WTC11 (cell line): ENCODE data around the gene KRT1. TPM values are rescaled to one million over a fixed set of nuclear protein-coding genes. Genes with fewer than 3 reads are reported as not detected.

Experiments
- ATAC-seq: fragments of 200-7000 bp; cut with Tn5 transposase; 2 replicates; pipeline ENCODE4 v1.10.0; 2021; ENCODE audit warnings: mild to moderate bottlenecking, moderate library complexity
- CTCF ChIA-PET: fragments of 300-600 bp; sonication (Branson Sonifier 250); formaldehyde crosslinking; loops from one replicate; lab custom pipeline; 2021; ENCODE audit warnings: antibody characterized with exemption; lab: Charles Lee
- POLR2A ChIA-PET: fragments of 350-600 bp; sonication (Branson Sonifier 250); formaldehyde crosslinking; loops from one replicate; lab custom pipeline; 2021; ENCODE audit warnings: antibody characterized with exemption; lab: Charles Lee
- DNase-seq: peaks from one replicate; pipeline ENCODE4 v3.0.0; 2021; ENCODE audit warnings: low spot score
- H3K27ac Mint-ChIP-seq: 2 replicates; pipeline ENCODE4 v1.8.0; 2021; ENCODE audit warnings: mixed read lengths
- H3K27me3 Mint-ChIP-seq: 2 replicates; pipeline ENCODE4 v1.8.0; 2021; ENCODE audit warnings: low read depth, mild to moderate bottlenecking, moderate library complexity, mixed read lengths
- H3K36me3 Mint-ChIP-seq: 2 replicates; pipeline ENCODE4 v1.8.0; 2021; ENCODE audit warnings: mixed read lengths
- H3K4me1 Mint-ChIP-seq: 2 replicates; pipeline ENCODE4 v1.8.0; 2022; ENCODE audit warnings: mixed read lengths
- H3K4me3 Mint-ChIP-seq: 2 replicates; pipeline ENCODE4 v1.8.0; 2021; ENCODE audit warnings: mild to moderate bottlenecking, moderate library complexity, mixed read lengths
- H3K9me3 Mint-ChIP-seq: 2 replicates; pipeline ENCODE4 v1.8.0; 2021; ENCODE audit warnings: mixed read lengths
- ATF1 ChIP-seq: sonication (generic); formaldehyde crosslinking; IDR thresholded peaks from 2 replicates; pipeline ENCODE4 v1.8.1; 2023; ENCODE audit warnings: mild to moderate bottlenecking, moderate library complexity, missing genetic modification reagents
- CREM ChIP-seq: sonication (generic); formaldehyde crosslinking; IDR thresholded peaks from 2 replicates; pipeline ENCODE4 v1.8.1; 2022; ENCODE audit warnings: mild to moderate bottlenecking, missing genetic modification reagents, moderate library complexity
- FOXK1 ChIP-seq: sonication (generic); formaldehyde crosslinking; IDR thresholded peaks from 2 replicates; pipeline ENCODE4 v1.8.0; 2022; ENCODE audit warnings: mild to moderate bottlenecking, moderate library complexity, missing genetic modification reagents
- GABPB1 ChIP-seq: sonication (generic); formaldehyde crosslinking; IDR thresholded peaks from 2 replicates; pipeline ENCODE4 v1.8.1; 2023; ENCODE audit warnings: mild to moderate bottlenecking, missing genetic modification reagents
- NFATC4 ChIP-seq: fragments of 250-450 bp; sonication (Bioruptor Pico); IDR thresholded peaks from 2 replicates; pipeline ENCODE4 v1.9.0; 2021; ENCODE audit warnings: mild to moderate bottlenecking
- SMAD3 ChIP-seq: sonication (generic); formaldehyde crosslinking; IDR thresholded peaks from 2 replicates; pipeline ENCODE4 v1.8.0; 2022; ENCODE audit warnings: missing genetic modification reagents, mild to moderate bottlenecking, borderline replicate concordance
- SOX15 ChIP-seq: fragments of 250-450 bp; sonication (Bioruptor Pico); IDR thresholded peaks from 2 replicates; pipeline ENCODE4 v1.9.0; 2021; ENCODE audit warnings: mild to moderate bottlenecking
- SP1 ChIP-seq: sonication (generic); formaldehyde crosslinking; conservative IDR thresholded peaks from 2 replicates; pipeline ENCODE4 v1.8.1; 2022; ENCODE audit warnings: missing genetic modification reagents
- ZNF219 ChIP-seq: sonication (generic); formaldehyde crosslinking; IDR thresholded peaks from 2 replicates; pipeline ENCODE4 v1.8.0; 2023; ENCODE audit warnings: missing genetic modification reagents, mild to moderate bottlenecking, borderline replicate concordance
- ZNF263 ChIP-seq: sonication (generic); formaldehyde crosslinking; IDR thresholded peaks from 2 replicates; pipeline ENCODE4 v1.8.1; 2022; ENCODE audit warnings: low read depth, mild to moderate bottlenecking, moderate library complexity, missing genetic modification reagents
- total RNA-seq: library from RNA; stranded (reverse); gene quantifications from 3 replicates; pipeline ENCODE4 v1.2.3, GENCODE V29; 2021
- TF ChIP-seq, protein P1 (sequence below): fragments of 250-450 bp; sonication (Bioruptor Pico); IDR thresholded peaks from 2 replicates; pipeline ENCODE4 v1.9.0; 2021; ENCODE audit warnings: mild to moderate bottlenecking
- TF ChIP-seq, protein P2 (sequence below): sonication (generic); formaldehyde crosslinking; IDR thresholded peaks from 2 replicates; pipeline ENCODE4 v1.8.1; 2022; ENCODE audit warnings: mild to moderate bottlenecking, moderate library complexity, missing genetic modification reagents
- TF ChIP-seq, protein P3 (sequence below): fragments of 200-600 bp; IDR thresholded peaks from 2 replicates; pipeline ENCODE4 v1.8.0; 2022; ENCODE audit warnings: antibody characterized with exemption
- TF ChIP-seq, protein P4 (sequence below): sonication (generic); formaldehyde crosslinking; IDR thresholded peaks from 2 replicates; pipeline ENCODE4 v1.8.0; 2022; ENCODE audit warnings: missing genetic modification reagents
- TF ChIP-seq, protein P5 (sequence below): sonication (generic); formaldehyde crosslinking; IDR thresholded peaks from 2 replicates; pipeline ENCODE4 v1.8.0; 2022; ENCODE audit warnings: mild to moderate bottlenecking, missing genetic modification reagents
- TF ChIP-seq, protein P6 (sequence below): sonication (generic); formaldehyde crosslinking; IDR thresholded peaks from 2 replicates; pipeline ENCODE4 v1.8.1; 2023; ENCODE audit warnings: mild to moderate bottlenecking, missing genetic modification reagents
- TF ChIP-seq, protein P7 (sequence below): sonication (generic); formaldehyde crosslinking; IDR thresholded peaks from 2 replicates; pipeline ENCODE4 v1.8.0; 2023; ENCODE audit warnings: missing genetic modification reagents, mild to moderate bottlenecking, borderline replicate concordance

The KRT1 gene
- total RNA-seq, 1 experiment from 2014 or later, result not detected

DNA sequence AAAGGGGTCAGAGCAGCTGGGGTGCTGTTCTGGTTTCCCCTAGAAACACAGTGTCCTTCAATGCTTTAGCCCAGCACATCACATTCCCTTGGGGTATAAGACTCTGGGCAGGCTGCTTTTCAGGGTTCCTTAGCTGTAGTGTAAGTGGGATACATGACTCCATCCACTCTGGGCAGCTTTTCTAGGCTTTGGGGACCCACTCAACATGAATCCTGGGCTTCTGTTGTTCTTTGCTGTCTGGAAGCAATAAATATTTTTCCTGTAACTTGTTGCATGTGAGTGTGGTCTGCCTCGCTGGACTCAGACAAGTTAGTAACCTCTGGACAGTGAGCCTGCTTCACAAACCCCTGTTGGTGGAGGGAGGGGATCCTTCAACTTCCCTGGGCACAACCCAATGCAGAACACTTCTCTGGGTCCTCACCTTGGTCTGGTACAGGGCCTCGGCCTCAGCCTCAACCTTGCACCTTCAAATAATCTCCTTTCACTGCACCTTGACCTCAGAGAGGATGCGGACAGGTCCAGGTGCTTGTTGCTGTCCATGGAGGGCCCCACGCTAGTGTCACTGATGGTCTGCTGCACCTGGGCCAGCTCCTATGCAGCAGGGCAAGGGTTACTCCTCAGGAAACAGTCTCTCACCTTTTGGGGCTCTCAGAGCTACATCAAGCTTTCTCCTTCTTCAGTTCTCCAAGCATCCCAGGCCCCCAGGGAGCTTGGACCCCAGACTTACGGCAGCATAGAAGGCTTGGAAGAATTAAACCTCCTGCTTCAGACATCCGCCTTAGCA lies 48.3 kb downstream of the KRT1 start:
- H3K36me3 Mint-ChIP-seq, result no peaks in the 10 kb centered on the region
- ChIA-PET CTCF (interaction anchor here (2.2 to 2.3 kb wide), 2 partner anchors 10 to 239 kb away, joined by 6 to 10 read pairs; no protein-coding TSS in a partner anchor), POLR2A (no interaction called here)
- H3K4me3 Mint-ChIP-seq, result no peak overlapping the region
- H3K27me3 Mint-ChIP-seq, result no peaks in the 10 kb centered on the region
- peaks cover 4% of the 10 kb centered on the region for H3K4me1 Mint-ChIP-seq
- H3K27ac Mint-ChIP-seq, result no peak overlapping the region
- TF ChIP-seq, protein P1, sequence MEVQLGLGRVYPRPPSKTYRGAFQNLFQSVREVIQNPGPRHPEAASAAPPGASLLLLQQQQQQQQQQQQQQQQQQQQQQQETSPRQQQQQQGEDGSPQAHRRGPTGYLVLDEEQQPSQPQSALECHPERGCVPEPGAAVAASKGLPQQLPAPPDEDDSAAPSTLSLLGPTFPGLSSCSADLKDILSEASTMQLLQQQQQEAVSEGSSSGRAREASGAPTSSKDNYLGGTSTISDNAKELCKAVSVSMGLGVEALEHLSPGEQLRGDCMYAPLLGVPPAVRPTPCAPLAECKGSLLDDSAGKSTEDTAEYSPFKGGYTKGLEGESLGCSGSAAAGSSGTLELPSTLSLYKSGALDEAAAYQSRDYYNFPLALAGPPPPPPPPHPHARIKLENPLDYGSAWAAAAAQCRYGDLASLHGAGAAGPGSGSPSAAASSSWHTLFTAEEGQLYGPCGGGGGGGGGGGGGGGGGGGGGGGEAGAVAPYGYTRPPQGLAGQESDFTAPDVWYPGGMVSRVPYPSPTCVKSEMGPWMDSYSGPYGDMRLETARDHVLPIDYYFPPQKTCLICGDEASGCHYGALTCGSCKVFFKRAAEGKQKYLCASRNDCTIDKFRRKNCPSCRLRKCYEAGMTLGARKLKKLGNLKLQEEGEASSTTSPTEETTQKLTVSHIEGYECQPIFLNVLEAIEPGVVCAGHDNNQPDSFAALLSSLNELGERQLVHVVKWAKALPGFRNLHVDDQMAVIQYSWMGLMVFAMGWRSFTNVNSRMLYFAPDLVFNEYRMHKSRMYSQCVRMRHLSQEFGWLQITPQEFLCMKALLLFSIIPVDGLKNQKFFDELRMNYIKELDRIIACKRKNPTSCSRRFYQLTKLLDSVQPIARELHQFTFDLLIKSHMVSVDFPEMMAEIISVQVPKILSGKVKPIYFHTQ, result no peak
- TF ChIP-seq, protein P2, sequence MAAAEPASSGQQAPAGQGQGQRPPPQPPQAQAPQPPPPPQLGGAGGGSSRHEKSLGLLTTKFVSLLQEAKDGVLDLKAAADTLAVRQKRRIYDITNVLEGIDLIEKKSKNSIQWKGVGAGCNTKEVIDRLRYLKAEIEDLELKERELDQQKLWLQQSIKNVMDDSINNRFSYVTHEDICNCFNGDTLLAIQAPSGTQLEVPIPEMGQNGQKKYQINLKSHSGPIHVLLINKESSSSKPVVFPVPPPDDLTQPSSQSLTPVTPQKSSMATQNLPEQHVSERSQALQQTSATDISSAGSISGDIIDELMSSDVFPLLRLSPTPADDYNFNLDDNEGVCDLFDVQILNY (CRISPR knock-in tag), result no peak
- no peaks in the 10 kb centered on the region for H3K9me3 Mint-ChIP-seq
- DNase-seq (no peak), ATAC-seq (no peak)

DNA sequence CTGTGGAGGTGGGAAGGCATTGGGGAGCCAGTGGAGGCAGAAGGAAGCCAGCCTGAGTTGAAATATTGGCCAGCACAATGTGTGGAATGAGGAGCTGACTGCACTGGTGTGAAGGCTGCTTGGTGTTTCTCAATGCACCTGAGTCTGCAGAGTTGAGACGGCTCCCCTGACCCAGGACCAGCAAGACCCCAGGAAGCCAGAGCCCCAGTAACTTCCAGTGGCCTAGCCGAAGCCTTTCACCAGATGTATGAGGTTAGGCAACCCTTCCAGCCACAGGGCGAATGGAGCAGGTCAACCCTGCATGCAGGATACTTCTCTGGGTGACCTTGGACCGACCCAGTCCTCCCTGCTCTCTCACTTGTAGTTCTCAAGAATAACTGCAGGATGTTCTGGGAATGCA lies 48.9 kb downstream of the KRT1 start:
- Mint-ChIP-seq H3K4me1 (peaks cover 6% of the 10 kb centered on the region), H3K4me3 (no peak overlapping the region), H3K36me3 (no peaks in the 10 kb centered on the region), H3K9me3 (no peaks in the 10 kb centered on the region), H3K27ac (no peak overlapping the region), H3K27me3 (no peaks in the 10 kb centered on the region)
- ChIA-PET CTCF (no interaction called here), POLR2A (no interaction called here)
- DNase-seq (no peak), ATAC-seq (no peak)
- TF ChIP-seq SOX15 (CRISPR knock-in tag) (no peak), ZNF263 (CRISPR knock-in tag) (no peak), ATF1 (no peak), SP1 (no peak), ZNF219 (no peak), FOXK1 (CRISPR knock-in tag) (no peak), CREM (CRISPR knock-in tag) (no peak), GABPB1 (CRISPR knock-in tag) (no peak), SMAD3 (CRISPR knock-in tag) (no peak), NFATC4 (CRISPR knock-in tag) (no peak)
- TF ChIP-seq, protein P3, sequence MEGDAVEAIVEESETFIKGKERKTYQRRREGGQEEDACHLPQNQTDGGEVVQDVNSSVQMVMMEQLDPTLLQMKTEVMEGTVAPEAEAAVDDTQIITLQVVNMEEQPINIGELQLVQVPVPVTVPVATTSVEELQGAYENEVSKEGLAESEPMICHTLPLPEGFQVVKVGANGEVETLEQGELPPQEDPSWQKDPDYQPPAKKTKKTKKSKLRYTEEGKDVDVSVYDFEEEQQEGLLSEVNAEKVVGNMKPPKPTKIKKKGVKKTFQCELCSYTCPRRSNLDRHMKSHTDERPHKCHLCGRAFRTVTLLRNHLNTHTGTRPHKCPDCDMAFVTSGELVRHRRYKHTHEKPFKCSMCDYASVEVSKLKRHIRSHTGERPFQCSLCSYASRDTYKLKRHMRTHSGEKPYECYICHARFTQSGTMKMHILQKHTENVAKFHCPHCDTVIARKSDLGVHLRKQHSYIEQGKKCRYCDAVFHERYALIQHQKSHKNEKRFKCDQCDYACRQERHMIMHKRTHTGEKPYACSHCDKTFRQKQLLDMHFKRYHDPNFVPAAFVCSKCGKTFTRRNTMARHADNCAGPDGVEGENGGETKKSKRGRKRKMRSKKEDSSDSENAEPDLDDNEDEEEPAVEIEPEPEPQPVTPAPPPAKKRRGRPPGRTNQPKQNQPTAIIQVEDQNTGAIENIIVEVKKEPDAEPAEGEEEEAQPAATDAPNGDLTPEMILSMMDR, result no peak
- TF ChIP-seq, protein P4, sequence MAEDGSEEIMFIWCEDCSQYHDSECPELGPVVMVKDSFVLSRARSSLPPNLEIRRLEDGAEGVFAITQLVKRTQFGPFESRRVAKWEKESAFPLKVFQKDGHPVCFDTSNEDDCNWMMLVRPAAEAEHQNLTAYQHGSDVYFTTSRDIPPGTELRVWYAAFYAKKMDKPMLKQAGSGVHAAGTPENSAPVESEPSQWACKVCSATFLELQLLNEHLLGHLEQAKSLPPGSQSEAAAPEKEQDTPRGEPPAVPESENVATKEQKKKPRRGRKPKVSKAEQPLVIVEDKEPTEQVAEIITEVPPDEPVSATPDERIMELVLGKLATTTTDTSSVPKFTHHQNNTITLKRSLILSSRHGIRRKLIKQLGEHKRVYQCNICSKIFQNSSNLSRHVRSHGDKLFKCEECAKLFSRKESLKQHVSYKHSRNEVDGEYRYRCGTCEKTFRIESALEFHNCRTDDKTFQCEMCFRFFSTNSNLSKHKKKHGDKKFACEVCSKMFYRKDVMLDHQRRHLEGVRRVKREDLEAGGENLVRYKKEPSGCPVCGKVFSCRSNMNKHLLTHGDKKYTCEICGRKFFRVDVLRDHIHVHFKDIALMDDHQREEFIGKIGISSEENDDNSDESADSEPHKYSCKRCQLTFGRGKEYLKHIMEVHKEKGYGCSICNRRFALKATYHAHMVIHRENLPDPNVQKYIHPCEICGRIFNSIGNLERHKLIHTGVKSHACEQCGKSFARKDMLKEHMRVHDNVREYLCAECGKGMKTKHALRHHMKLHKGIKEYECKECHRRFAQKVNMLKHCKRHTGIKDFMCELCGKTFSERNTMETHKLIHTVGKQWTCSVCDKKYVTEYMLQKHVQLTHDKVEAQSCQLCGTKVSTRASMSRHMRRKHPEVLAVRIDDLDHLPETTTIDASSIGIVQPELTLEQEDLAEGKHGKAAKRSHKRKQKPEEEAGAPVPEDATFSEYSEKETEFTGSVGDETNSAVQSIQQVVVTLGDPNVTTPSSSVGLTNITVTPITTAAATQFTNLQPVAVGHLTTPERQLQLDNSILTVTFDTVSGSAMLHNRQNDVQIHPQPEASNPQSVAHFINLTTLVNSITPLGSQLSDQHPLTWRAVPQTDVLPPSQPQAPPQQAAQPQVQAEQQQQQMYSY (CRISPR knock-in tag), result no peak
- TF ChIP-seq, protein P5, sequence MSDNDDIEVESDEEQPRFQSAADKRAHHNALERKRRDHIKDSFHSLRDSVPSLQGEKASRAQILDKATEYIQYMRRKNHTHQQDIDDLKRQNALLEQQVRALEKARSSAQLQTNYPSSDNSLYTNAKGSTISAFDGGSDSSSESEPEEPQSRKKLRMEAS (CRISPR knock-in tag), result no peak
- TF ChIP-seq, protein P2 (CRISPR knock-in tag), result no peak
- TF ChIP-seq, protein P6, sequence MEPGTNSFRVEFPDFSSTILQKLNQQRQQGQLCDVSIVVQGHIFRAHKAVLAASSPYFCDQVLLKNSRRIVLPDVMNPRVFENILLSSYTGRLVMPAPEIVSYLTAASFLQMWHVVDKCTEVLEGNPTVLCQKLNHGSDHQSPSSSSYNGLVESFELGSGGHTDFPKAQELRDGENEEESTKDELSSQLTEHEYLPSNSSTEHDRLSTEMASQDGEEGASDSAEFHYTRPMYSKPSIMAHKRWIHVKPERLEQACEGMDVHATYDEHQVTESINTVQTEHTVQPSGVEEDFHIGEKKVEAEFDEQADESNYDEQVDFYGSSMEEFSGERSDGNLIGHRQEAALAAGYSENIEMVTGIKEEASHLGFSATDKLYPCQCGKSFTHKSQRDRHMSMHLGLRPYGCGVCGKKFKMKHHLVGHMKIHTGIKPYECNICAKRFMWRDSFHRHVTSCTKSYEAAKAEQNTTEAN, result no peak
- TF ChIP-seq, protein P7, sequence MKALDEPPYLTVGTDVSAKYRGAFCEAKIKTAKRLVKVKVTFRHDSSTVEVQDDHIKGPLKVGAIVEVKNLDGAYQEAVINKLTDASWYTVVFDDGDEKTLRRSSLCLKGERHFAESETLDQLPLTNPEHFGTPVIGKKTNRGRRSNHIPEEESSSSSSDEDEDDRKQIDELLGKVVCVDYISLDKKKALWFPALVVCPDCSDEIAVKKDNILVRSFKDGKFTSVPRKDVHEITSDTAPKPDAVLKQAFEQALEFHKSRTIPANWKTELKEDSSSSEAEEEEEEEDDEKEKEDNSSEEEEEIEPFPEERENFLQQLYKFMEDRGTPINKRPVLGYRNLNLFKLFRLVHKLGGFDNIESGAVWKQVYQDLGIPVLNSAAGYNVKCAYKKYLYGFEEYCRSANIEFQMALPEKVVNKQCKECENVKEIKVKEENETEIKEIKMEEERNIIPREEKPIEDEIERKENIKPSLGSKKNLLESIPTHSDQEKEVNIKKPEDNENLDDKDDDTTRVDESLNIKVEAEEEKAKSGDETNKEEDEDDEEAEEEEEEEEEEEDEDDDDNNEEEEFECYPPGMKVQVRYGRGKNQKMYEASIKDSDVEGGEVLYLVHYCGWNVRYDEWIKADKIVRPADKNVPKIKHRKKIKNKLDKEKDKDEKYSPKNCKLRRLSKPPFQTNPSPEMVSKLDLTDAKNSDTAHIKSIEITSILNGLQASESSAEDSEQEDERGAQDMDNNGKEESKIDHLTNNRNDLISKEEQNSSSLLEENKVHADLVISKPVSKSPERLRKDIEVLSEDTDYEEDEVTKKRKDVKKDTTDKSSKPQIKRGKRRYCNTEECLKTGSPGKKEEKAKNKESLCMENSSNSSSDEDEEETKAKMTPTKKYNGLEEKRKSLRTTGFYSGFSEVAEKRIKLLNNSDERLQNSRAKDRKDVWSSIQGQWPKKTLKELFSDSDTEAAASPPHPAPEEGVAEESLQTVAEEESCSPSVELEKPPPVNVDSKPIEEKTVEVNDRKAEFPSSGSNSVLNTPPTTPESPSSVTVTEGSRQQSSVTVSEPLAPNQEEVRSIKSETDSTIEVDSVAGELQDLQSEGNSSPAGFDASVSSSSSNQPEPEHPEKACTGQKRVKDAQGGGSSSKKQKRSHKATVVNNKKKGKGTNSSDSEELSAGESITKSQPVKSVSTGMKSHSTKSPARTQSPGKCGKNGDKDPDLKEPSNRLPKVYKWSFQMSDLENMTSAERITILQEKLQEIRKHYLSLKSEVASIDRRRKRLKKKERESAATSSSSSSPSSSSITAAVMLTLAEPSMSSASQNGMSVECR (CRISPR knock-in tag), result no peak
